PC-3 (cell line): ENCODE measurements around the gene TRMO. TPM values are rescaled to one million over a fixed set of nuclear protein-coding genes. Genes with fewer than 3 reads are reported as not detected.

ENCODE experiments used
- ATAC-seq: fragments of 200-7000 bp; cut with Tn5 transposase; 2 replicates; pipeline ENCODE4 v1.9.1; 2020; ENCODE audit warnings: mild to moderate bottlenecking, moderate library complexity
- BruUV-seq: library from RNA; stranded (reverse); fragments of 400-500 nt; replicated peaks from 2 replicates; lab custom pipeline; 2021; lab: Mats Ljungman, UMichigan
- CTCF ChIA-PET: fragments of 300-600 bp; sonication (Branson Sonifier 250); formaldehyde crosslinking; loops from one replicate; lab custom pipeline; 2022; ENCODE audit warnings: antibody characterized with exemption; lab: Charles Lee
- POLR2A ChIA-PET: fragments of 300-600 bp; sonication (Branson Sonifier 250); formaldehyde crosslinking; loops from one replicate; lab custom pipeline; 2022; ENCODE audit warnings: antibody characterized with exemption; ENCODE audit not compliant: unreplicated experiment; lab: Charles Lee
- DNase-seq: peaks from one replicate; pipeline ENCODE4 v3.0.0-alpha.2; 2015
- H2AFZ ChIP-seq: fragments of 300-600 bp; sonication (generic); 2 replicates; pipeline ENCODE4 v1.6.0; 2016; ENCODE audit warnings: antibody characterized with exemption, low read length
- H3F3A ChIP-seq: fragments of 300-600 bp; sonication (generic); one replicate; pipeline ENCODE4 v1.6.0; 2017; ENCODE audit warnings: antibody characterized with exemption, low read length, control low read depth, mild to moderate bottlenecking; ENCODE audit not compliant: unreplicated experiment
- H3K27ac ChIP-seq: fragments of 300-600 bp; sonication (generic); 2 replicates; pipeline ENCODE4 v1.5.1; 2016; ENCODE audit warnings: mild to moderate bottlenecking, low read length
- H3K27me3 ChIP-seq: fragments of 300-600 bp; sonication (generic); 2 replicates; pipeline ENCODE4 v1.6.1; 2016; ENCODE audit warnings: low read length, mixed read lengths
- H3K36me3 ChIP-seq: fragments of 300-600 bp; sonication (generic); 2 replicates; pipeline ENCODE4 v1.6.1; 2016; ENCODE audit warnings: low read depth, mixed run types, low read length, mixed read lengths
- H3K4me1 ChIP-seq: fragments of 300-600 bp; sonication (generic); 2 replicates; pipeline ENCODE4 v1.5.1; 2016; ENCODE audit warnings: low read length; ENCODE audit not compliant: insufficient read depth
- H3K4me2 ChIP-seq: fragments of 300-600 bp; sonication (generic); 2 replicates; pipeline ENCODE4 v1.6.0; 2016; ENCODE audit warnings: low read length
- H3K4me3 ChIP-seq: fragments of 300-600 bp; sonication (generic); 2 replicates; pipeline ENCODE4 v1.5.1; 2016; ENCODE audit warnings: mild to moderate bottlenecking, low read length, mixed read lengths
- H3K79me2 ChIP-seq: fragments of 300-600 bp; sonication (generic); 2 replicates; pipeline ENCODE4 v1.6.1; 2017; ENCODE audit warnings: low read length, mixed read lengths
- H3K9ac ChIP-seq: fragments of 300-600 bp; sonication (generic); 2 replicates; pipeline ENCODE4 v1.6.0; 2016; ENCODE audit warnings: mild to moderate bottlenecking, low read length
- H3K9me2 ChIP-seq: fragments of 300-600 bp; sonication (generic); replicated peaks from 2 replicates; pipeline ENCODE4 v1.6.1; 2016; ENCODE audit warnings: mixed run types, low read length, mixed read lengths
- H3K9me3 ChIP-seq: fragments of 300-600 bp; sonication (generic); 2 replicates; pipeline ENCODE4 v1.6.1; 2016; ENCODE audit warnings: low read length, mixed read lengths
- H4K20me1 ChIP-seq: fragments of 300-600 bp; sonication (generic); 2 replicates; pipeline ENCODE4 v1.6.1; 2016; ENCODE audit warnings: low read length, mixed read lengths
- EZH2 ChIP-seq: fragments of 300-600 bp; sonication (generic); IDR thresholded peaks from one replicate; pipeline ENCODE4 v1.6.1; 2017; ENCODE audit warnings: antibody characterized with exemption, mild to moderate bottlenecking, low read length; ENCODE audit not compliant: unreplicated experiment
- EZH2phosphoT487 ChIP-seq: fragments of 300-600 bp; sonication (generic); IDR thresholded peaks from 2 replicates; pipeline ENCODE4 v1.6.1; 2018; ENCODE audit warnings: mild to moderate bottlenecking, antibody characterized with exemption, low read length, borderline replicate concordance
- intact Hi-C: fragments of 100-400 bp; cut with micrococcal nuclease; formaldehyde crosslinking; loops from 2 replicates; pipeline ENCODE4 v1.9.0; 2023
- total RNA-seq: library from RNA; depleted of rRNA; stranded (reverse); fragments of >200 nt; gene quantifications from 2 replicates; pipeline ENCODE4 v1.2.3, GENCODE V29; 2014
- TF ChIP-seq, protein P1 (sequence below): fragments of 300-600 bp; sonication (generic); conservative IDR thresholded peaks from 2 replicates; pipeline ENCODE4 v1.5.1; 2017; ENCODE audit warnings: antibody characterized with exemption, low read depth, mild to moderate bottlenecking, low read length

The TRMO gene
- total RNA-seq, 1 experiment from 2014 or later = 14.3 TPM

DNA sequence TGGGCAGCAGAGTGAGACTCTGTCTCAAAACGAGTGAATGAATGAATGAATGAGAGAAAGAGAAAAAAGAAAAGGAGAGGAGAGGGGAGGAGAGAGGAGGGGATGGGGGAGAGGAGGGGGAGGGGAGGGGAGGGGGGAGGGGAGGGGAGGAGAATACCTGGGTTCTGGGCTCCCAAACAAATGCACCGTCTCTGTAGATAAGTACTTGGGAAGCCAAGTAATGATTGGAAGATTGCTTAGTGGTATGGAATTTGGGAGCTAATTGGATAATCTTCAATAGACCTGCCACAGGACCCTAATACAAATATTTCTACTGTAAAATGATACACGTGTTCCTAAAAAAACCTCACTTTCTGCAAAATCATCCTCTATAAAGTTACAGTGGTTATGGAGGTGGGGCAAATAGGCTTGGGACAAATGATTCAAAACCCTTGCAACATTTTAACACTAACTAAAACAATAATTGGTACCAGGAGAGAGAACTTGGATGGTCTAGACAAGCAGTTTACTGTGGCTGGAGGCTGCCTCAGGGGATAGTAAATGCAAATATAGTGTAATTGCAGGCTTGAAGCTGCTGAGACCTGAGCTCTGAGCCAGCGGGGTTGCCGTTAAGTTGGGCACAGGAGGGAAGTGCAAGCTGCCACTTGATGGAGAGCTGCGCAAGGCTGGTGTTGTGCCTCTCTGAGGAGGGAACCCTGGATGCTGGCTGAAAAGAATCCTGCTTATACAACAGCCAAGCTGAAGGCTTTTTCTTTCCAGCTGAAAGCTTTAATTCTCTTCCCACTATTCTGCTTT is 12.2 kb upstream of the TRMO start:
- H3K79me2 ChIP-seq = no peaks in the 10 kb centered on the region
- no peak for ATAC-seq
- TF ChIP-seq, protein P1, sequence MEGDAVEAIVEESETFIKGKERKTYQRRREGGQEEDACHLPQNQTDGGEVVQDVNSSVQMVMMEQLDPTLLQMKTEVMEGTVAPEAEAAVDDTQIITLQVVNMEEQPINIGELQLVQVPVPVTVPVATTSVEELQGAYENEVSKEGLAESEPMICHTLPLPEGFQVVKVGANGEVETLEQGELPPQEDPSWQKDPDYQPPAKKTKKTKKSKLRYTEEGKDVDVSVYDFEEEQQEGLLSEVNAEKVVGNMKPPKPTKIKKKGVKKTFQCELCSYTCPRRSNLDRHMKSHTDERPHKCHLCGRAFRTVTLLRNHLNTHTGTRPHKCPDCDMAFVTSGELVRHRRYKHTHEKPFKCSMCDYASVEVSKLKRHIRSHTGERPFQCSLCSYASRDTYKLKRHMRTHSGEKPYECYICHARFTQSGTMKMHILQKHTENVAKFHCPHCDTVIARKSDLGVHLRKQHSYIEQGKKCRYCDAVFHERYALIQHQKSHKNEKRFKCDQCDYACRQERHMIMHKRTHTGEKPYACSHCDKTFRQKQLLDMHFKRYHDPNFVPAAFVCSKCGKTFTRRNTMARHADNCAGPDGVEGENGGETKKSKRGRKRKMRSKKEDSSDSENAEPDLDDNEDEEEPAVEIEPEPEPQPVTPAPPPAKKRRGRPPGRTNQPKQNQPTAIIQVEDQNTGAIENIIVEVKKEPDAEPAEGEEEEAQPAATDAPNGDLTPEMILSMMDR = no peak
- TF ChIP-seq EZH2 (no peak), EZH2phosphoT487 (no peak)
- no peak overlapping the region for H3K4me3 ChIP-seq
- ChIA-PET POLR2A (no interaction called here), CTCF (no interaction called here)
- H3F3A ChIP-seq = no peaks in the 10 kb centered on the region
- H3K27ac ChIP-seq = no peak overlapping the region
- intact Hi-C loops = no loop called here
- H3K4me1 ChIP-seq = no peaks in the 10 kb centered on the region
- H3K9ac ChIP-seq = no peak overlapping the region
- no TSS peak for BruUV-seq
- no peaks in the 10 kb centered on the region for H3K9me3 ChIP-seq
- no peak overlapping the region for H3K4me2 ChIP-seq
- no peaks in the 10 kb centered on the region for H3K36me3 ChIP-seq
- H3K9me2 ChIP-seq = no peaks in the 10 kb centered on the region
- no peak overlapping the region for H2AFZ ChIP-seq
- DNase-seq = no peak
- no peaks in the 10 kb centered on the region for H4K20me1 ChIP-seq
- H3K27me3 ChIP-seq = peaks cover 43% of the 10 kb centered on the region

DNA sequence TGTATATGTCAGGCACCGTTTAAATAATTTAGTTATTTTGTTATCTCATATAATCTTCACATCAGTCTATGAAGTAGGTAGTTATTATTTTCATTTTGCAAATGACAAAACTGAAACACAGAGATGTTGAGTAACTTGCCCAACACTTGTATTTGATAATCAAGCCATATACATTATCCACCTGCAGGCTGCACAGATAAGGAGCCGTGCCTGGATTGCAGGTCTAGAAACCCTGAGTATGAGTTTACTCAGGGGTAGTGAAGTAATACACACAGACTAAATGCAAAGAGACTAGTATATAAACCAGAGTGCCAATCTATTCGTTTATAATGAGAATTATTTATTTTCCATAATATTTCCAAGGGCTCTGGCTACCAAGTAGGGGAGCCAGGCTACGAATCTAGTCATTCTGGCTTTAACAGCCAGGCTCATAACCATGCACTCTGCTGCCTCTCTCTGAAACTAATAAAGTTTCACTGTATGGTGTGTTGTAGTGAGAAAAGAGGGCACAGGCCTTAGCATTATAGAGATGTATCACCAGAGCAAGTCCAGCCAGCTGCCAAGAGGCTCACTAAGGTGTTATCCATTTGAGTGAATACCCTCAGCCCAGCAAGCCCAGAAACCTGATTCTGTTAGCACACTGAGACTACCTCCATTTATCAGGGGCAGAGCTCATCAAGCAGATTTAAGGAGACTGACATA is 11.1 kb upstream of the TRMO start:
- Histone ChIP-seq H3K27ac (no peak overlapping the region), H3K4me1 (no peaks in the 10 kb centered on the region), H3F3A (no peaks in the 10 kb centered on the region), H3K27me3 (peaks cover 38% of the 10 kb centered on the region), H3K4me3 (no peak overlapping the region), H3K4me2 (no peak overlapping the region), H3K9ac (no peak overlapping the region), H3K36me3 (no peaks in the 10 kb centered on the region), H3K9me3 (no peaks in the 10 kb centered on the region), H4K20me1 (no peaks in the 10 kb centered on the region), H2AFZ (no peak overlapping the region), H3K9me2 (no peaks in the 10 kb centered on the region), H3K79me2 (no peaks in the 10 kb centered on the region)
- DNase-seq (no peak), ATAC-seq (no peak)
- intact Hi-C loops = no loop called here
- BruUV-seq = no TSS peak
- ChIA-PET POLR2A (no interaction called here), CTCF (no interaction called here)
- TF ChIP-seq EZH2 (no peak), EZH2phosphoT487 (no peak)
- TF ChIP-seq, protein P1 = no peak
